Cardiac fibroblast (primary cell): ENCODE measurements around the gene ELFN2.

Experiments used
- DNase-seq, 2 donors: peaks; one replicate each; pipeline versions ENCODE4 v3.0.0 to v3.0.0-alpha.2; 2010; ENCODE audit warnings: low read depth in 2 of 2
- H3K4me3 ChIP-seq, 2 donors: replicated peaks in 1 of 2; 1 replicate in 1 of 2; 2 replicates in 1 of 2; pipeline ENCODE4 v1.5.1; 2011; ENCODE audit warnings: low read depth in 2 of 2, low read length in 2 of 2, mild to moderate bottlenecking in 2 of 2, moderate library complexity in 1 of 2
- TF ChIP-seq, protein P1 (sequence below): IDR thresholded peaks from one replicate; pipeline ENCODE4 v1.5.1; 2011; ENCODE audit warnings: low read depth, mild to moderate bottlenecking, low read length, inconsistent platforms

The ELFN2 gene

GRCh38 chr22:37363261-37363992 lies 63.9 kb downstream of the ELFN2 start:
- TF ChIP-seq, protein P1, sequence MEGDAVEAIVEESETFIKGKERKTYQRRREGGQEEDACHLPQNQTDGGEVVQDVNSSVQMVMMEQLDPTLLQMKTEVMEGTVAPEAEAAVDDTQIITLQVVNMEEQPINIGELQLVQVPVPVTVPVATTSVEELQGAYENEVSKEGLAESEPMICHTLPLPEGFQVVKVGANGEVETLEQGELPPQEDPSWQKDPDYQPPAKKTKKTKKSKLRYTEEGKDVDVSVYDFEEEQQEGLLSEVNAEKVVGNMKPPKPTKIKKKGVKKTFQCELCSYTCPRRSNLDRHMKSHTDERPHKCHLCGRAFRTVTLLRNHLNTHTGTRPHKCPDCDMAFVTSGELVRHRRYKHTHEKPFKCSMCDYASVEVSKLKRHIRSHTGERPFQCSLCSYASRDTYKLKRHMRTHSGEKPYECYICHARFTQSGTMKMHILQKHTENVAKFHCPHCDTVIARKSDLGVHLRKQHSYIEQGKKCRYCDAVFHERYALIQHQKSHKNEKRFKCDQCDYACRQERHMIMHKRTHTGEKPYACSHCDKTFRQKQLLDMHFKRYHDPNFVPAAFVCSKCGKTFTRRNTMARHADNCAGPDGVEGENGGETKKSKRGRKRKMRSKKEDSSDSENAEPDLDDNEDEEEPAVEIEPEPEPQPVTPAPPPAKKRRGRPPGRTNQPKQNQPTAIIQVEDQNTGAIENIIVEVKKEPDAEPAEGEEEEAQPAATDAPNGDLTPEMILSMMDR = no peak
- no peak for DNase-seq
- no peak overlapping the region for H3K4me3 ChIP-seq

DNA sequence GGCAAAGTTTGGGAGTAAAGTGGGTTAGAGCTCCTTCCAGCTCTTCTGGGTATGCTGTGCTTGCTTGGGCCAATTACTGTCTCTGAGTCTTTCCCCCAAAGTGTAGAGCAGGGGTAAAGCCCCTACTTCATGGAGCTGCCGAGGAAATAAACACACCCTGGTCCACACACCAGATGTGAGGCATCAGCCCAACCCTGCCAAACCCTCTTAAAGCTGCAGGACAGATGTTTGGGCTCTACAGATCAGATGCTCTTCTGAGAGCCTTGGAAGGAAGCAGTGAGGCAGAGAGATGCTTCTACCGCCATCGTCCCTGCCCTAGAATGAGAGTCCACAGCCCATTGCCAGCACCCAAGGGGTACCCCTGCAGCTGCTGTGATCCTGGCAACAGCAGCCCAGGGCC lies 64.7 kb downstream of the ELFN2 start:
- DNase-seq = no peak
- TF ChIP-seq, protein P1 = no peak
- H3K4me3 ChIP-seq = no peak overlapping the region

DNA sequence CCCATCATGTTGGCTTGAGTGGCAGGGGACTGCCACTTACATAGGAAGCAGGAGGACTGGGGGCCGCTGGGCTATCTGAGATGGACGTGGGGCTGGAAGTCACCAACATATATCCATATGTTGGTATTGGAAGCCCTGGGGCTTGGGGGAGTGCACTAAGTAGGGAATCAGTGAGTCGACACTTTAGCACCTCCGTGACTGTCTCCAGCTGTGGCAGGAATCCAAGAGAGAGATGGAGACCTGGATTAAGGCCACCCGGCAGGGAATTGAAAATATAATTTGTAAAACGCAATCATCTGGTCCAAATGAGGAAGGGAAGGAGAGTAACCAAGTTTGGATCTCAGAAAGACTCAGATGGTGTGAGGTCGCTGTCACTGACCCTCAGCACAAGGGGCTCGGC lies 68.4 kb downstream of the ELFN2 start:
- no peak for DNase-seq
- TF ChIP-seq, protein P1 = no peak
- no peak overlapping the region for H3K4me3 ChIP-seq

DNA sequence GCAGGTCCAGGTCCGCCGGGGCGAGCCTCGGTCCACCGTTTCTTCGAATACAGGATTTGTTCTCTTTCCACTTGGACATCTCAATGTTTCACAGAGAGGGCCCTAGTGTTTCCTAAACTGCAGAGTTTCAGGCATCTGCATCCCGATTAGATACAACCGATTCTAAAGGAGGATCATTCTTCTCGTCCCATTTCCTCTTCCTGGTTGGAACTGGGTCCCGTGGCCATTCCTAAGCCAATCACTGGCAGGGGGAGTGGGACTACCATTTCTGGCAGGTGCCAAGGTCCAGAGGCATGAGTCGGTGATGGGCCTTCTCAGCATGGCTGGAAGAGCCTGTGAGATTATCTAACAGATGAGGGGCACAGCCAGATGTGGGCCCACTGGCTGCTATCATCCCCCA lies 68.9 kb downstream of the ELFN2 start:
- H3K4me3 ChIP-seq = no peak overlapping the region
- TF ChIP-seq, protein P1 = no peak
- no peak for DNase-seq

- TF ChIP-seq, protein P1 = no peak
- no peak overlapping the region for H3K4me3 ChIP-seq
- no peak for DNase-seq
Observed at GRCh38 chr22:37357446-37358075, 69.7 kb downstream of the ELFN2 start.

DNA sequence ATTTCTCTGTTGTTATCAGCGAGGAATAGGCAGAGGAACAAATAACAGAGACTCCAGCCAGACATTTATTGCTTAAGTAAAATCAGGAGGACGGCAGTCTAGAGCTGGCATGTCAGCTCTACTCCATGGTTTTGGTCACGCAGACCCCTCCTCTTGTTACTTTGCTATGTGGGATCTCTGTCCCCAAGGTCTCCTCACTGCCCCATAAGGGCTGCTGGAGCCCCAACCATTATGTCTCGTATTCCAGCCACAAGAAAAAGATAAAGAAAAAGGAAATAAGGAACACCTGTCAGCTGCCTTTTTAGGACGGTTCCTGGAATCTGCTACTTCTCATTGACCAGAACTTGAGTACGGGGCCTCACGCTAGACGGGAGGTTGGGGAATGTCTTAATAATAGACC lies 70.4 kb downstream of the ELFN2 start:
- TF ChIP-seq, protein P1 = no peak
- no peak for DNase-seq

More for the DNA sequence above, 70.4 kb downstream of the ELFN2 start:
- no peak overlapping the region for H3K4me3 ChIP-seq
